NOMO-1 treated with dmso at 0.1 percent for 144 hours (cell line): ENCODE results near the gene TMPRSS9.

ENCODE experiments used
- DNase-seq: peaks from one replicate; lab custom pipeline; 2025; ENCODE audit not compliant: unreplicated experiment; lab: John Stamatoyannopoulos, UW

The TMPRSS9 gene

GRCh38 chr19:2432131-2432848 is 72.2 kb downstream of the TMPRSS9 start:
- no peak for DNase-seq

DNA sequence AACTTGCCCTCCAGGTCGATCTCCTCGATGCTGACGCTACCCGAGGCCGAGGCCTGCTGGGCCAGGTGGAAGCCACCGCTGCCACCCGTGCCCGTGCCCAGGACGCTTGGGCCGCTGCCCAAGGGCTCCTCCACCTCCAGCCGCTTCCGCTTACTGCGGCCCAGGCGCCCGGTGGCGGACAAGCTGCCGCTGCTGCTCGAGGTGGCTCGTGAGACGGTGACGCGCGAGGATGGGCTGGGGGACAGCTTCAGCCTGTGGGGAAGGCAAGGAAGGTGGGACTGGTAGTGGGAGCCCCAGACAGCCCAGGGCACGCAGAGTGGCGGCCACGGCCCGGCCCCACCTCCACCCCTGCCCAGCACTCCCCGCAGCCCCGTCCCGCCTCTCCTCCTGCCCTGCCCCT is 73.8 kb downstream of the TMPRSS9 start:
- DNase-seq, result no peak

DNA sequence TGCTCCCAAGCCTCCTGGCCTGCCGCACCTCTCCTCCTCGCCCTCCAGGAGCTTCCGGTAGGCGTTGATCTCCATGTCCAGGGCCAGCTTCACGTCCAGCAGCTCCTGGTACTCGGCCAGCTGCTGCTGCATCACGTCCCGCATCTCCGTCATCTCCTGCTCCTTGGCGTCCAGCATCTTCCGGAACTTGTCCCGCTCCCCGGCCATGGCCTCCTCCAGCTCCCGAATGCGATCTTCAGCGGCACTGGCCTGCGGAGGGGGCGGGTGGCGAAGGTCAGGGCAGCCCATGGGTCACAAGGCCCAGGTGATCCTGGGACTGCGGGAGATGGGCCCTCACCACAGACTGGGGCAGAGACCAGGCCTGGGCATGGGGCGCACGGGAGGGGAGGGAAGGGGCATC is 74.2 kb downstream of the TMPRSS9 start:
- no peak for DNase-seq

GRCh38 chr19:2434721-2435265 is 74.7 kb downstream of the TMPRSS9 start:
- no peak for DNase-seq

DNA sequence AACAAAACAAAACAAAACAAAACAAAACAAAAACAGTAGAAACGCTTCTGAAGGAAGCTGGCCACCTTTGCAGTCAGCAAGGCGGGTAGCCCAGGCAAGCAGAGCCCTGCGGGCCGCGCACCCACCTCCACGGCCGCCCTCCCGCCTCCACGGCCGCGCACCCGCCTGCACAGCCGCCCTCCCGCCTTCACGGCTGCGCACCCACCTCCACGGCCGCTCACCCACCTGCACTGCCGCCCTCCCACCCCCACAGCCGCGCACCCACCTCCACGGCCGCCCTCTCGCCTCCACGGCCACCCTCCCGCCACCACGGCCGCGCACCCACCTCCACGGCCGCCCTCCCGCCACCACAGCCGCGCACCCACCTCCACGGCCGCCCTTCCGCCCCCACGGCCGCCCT is 76.3 kb downstream of the TMPRSS9 start:
- DNase-seq, result no peak

DNA sequence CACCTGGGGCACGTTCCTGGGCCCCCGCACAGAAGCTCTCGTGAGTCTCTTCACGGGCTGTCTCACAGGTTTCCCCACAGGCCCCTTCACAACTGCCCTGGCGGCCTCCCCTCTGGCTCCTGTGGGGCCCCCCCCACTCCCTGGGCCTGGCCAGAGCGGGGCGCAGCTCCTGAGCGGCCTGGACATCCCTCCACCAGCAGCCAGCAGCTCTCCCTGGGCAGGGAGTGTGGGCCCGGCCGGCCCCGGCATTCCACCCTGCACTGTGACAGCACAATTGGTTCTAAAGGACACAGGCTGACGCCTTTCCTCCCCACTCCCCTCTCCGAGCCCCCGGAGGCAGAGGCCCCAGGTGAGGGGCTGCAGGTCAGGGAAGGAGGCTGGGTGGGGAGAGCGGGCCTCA is 76.9 kb downstream of the TMPRSS9 start:
- no peak for DNase-seq

DNA sequence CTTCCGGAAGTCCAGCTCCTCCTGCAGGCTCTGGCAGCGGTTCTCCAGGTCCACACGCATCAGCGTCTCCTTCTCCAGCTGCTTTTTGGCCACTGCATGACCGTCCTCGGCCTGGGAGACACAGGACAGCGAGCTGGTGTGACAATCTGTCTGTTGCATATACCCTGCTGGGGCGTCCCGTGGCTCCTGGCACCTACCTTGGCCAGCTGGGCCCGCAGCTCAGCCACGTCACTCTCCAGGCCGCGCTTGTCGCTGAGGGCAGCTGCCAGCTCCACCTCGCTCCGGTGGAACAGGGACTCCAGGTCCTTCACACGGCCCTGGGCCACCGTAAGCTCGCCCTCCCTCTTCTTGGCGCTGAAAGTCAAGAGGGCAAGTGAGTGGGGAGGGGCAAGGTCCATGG is 78.1 kb downstream of the TMPRSS9 start:
- DNase-seq, result no peak

- DNase-seq, result no peak
Measured at GRCh38 chr19:2440515-2440914, 80.5 kb downstream of the TMPRSS9 start.

DNA sequence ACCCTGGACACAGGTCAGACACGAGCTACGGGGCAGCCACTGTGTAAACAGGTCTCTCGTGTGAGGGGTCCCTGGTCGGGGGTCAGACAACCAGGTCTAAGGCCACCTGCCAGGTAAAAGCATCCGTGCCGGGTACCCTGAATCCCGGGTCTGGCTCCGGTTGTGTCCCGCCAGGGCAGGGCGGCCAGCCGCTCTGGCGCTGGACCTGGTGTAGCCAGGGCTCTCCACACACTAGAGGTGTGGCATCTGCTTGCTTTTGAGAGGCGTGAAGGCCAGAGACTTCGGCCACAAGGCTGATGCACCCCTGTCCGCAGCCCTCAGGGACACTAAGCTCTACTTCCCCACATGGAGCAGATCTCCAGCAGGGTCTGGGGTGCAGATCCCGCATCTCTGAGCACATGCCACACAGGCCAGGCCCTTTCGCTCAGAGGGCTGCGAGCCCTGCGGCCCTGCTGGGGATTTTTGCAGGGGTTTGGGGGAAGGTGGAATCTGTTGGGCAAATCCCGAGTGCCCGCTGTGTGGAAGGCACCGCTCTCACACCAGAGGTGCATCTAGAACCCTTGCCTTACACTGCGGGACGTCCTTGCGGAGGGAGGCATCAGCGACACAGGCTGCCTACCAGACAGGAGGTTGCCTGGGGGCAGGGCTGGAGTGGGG is 81.2 kb downstream of the TMPRSS9 start:
- DNase-seq, result no peak

GRCh38 chr19:2443116-2443784 is 83.2 kb downstream of the TMPRSS9 start:
- no peak for DNase-seq

DNA sequence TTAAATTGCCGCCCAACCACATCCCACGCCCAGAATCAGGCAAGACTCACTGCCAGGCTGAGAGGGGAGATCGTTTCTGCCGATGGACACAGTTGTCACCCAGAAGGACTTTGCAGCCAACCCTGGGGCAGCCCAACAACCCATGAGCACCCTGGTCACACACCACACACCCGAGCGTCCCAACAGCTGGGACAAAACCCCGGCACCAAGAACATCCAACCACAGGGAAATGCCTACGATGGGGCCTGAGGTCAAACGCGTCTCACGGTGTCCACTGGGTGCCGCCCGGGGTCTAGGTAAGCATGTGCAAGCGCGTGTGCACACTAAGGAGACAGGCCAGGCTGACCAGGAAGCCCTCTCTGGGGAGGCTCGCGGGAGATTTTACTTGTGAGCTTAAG is 83.7 kb downstream of the TMPRSS9 start:
- DNase-seq, result no peak

DNA sequence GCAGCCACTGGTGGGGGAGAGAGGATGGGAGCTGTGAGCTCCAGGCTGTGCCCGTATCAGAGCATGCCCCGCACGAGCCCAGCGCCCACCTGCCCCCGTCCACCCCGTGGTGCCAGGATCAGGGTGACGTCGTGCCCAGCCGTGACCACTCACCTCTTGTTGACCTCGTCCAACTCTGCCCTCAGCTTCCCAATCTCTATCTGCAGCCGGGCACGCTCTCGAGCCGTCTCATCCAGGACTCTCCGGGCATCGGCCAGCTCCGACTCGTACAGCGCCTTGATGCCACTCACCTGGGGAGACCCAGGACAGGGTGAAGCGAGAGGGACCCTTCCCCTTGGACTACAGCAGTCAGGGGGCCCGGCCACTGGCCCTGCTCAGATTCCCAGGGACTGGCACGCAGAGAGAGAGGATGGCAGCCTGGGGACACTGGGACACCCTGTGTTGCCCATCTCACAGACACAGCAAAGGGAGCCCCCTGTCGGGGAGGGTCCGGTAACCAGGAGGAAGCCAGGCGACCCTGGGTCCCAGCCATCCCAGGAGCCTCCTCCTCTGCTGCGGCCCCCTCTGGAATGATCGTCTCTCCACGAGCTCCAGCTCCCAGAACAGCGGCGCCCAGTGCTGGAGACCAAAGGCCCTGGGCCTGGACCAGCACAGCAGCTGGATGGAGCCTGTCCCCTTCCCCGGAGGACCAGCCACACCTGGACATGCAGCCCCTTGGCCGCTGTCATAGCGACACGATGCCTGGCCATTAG is 84.4 kb downstream of the TMPRSS9 start:
- no peak for DNase-seq

DNA sequence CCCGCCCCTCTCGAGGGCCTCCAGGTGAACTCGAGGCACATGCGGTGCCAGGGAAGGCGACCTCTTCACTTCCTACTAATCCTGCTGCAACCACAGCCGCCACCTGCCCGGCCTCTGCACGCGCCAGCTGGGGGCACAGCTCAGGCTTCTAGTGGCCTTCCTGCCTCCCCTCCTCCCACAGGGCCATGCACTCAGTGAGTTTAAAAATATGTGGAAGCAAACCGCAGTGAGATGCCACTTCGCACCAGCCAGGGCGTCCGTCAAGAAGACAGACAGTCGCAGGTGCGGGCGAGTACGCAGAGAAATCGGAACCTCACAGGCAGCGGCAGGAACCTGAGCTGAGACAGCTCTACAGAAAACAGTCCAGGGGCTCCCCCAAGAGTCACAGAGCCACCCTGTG is 86.3 kb downstream of the TMPRSS9 start:
- DNase-seq, result no peak

- no peak for DNase-seq
Measured at GRCh38 chr19:2449019-2449418, 89.0 kb downstream of the TMPRSS9 start.

DNA sequence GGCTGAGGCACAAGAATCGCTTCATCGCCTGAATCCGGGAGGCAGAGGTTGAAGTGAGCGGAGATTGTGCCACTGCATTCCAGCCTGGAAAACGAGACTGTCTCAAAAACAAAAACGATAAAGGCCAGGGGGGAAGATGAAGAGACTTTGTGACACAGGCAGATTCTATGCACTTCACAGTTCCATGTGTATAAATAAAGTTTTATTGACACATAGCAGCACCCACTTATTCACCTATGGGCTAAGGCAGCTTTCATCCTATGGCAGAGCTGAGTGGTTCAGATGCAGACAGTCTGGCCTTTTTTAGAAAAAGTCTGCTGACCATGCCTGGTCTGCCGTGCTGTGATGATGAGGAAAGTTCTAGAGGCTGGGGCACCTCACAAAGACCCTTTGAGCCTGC is 91.1 kb downstream of the TMPRSS9 start:
- no peak for DNase-seq

GRCh38 chr19:2451741-2452140 is 91.7 kb downstream of the TMPRSS9 start:
- DNase-seq, result no peak

DNA sequence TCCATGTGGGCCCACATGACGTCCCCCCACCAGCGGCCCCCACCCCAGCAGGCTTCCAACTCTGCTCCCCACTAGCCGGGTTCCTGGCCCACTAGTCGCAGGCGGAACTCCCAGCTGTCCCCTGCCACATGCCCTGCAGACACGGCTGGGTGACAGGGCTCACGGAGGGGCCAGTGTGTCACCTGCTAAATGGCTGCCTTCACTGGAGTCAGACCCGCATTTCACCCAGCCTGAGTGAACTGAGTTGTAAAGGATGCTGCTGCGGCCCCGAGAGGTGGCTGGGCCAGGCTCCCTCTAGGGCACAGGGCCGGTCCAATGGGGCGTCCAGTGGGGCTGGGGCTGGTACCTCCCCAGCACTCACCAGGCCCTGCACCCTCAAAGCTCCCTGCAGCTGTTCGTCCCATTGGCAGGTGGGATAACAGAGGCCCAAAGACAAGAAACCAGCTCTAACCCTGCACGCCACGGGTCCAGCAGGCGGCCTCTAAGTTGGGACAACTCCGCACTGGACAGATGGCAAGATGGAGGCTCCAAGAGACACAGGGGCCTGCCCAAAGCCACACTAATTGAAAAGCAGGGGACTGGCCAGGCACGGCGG is 93.5 kb downstream of the TMPRSS9 start:
- DNase-seq, result no peak

DNA sequence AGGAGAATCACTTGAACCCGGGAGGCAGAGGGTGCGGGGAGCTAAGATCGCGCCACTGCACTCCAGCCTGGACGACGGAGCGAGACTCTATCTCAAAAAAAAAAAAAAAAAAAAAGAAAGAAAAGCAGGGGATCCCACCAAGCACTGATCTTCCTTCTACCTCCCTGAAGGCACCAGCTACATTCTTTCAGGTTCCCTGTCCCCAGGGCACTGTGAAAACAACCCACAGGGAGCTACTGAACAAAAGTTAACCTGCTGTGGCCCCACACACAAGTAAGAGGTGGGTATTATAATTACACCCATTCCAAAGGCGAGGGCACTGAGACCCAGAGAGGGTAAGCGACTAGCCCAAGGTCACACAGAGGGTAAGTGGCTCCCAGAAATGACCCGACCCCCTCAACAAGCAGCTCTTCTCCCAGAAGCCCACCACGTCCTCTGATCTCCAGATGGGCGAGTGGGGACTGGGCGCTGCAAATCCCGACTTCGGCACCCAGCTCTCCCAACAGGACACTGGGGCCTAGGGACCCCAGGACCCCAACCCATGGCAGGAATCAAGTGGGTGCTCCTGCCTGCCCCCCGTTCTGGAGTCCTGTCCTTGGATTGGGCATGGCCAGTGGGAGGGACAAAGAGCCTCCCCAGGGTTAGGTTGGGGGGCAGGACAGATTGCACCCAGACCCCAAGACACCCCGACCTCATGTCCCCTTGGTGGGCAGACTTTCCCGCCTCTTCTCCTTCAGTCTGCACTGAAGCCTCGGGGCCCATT is 94.3 kb downstream of the TMPRSS9 start:
- DNase-seq, result no peak

GRCh38 chr19:2454962-2455850 is 95.1 kb downstream of the TMPRSS9 start:
- no peak for DNase-seq
